GM18870 (cell line): Measurements from ENCODE around the gene SARS1.
A peak's percentile ranks its signal among the peaks of the same experiment; 100 is the strongest.
"Not testable (repeated sequence)": the region's sequence is repeated elsewhere in the genome, so short reads cannot be mapped to it uniquely, and the experiment has no call there.

Source experiments
- ATAC-seq: cut with Tn5 transposase; IDR thresholded peaks from one replicate; pipeline ENCODE4 v1.9.1; 2021; ENCODE audit warnings: moderate library complexity; ENCODE audit not compliant: unreplicated experiment

Gene SARS1, protein sequence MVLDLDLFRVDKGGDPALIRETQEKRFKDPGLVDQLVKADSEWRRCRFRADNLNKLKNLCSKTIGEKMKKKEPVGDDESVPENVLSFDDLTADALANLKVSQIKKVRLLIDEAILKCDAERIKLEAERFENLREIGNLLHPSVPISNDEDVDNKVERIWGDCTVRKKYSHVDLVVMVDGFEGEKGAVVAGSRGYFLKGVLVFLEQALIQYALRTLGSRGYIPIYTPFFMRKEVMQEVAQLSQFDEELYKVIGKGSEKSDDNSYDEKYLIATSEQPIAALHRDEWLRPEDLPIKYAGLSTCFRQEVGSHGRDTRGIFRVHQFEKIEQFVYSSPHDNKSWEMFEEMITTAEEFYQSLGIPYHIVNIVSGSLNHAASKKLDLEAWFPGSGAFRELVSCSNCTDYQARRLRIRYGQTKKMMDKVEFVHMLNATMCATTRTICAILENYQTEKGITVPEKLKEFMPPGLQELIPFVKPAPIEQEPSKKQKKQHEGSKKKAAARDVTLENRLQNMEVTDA

DNA sequence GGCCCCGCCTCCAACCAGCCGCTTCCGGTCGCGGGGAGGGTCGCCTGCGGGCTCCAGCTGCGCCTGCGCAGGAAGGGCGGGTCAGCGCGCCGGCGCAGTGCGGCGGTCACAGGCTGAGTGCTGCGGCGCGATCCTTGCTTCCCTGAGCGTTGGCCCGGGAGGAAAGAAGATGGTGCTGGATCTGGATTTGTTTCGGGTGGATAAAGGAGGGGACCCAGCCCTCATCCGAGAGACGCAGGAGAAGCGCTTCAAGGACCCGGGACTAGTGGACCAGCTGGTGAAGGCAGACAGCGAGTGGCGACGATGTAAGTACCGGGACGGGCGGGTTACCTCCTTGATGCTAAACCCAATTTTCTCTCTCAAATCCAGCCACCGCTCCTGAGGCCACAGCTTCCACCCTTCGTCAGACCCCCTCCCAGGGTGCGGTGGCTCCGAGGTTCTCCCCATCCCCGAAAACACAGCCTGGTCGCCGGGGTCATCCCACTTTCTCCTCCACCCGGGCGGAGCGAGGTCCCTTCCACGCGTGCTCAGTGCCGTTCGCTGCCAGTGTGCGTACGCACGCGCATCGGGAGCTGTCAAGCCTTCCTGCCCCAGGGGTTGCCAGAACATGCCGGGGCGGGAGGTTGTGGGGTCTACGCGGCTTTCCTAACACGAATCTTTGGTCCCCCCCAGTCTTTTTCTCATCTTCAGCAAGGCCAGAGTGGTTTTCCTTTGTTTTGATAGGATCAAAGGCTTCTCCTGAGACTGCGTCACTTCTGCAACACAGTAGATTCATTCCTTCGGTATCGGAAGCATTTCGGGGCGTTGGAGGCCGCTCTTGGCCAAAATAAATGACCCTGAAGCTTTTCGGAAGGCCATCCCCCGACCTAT, at the start of gene SARS1:
TSS of gene SARS1 (plus strand) at position 95 of the 870 bp plus-strand sequence. CDS start at position 170, 75 bp downstream.
- ATAC-seq: peak; percentile 62

DNA sequence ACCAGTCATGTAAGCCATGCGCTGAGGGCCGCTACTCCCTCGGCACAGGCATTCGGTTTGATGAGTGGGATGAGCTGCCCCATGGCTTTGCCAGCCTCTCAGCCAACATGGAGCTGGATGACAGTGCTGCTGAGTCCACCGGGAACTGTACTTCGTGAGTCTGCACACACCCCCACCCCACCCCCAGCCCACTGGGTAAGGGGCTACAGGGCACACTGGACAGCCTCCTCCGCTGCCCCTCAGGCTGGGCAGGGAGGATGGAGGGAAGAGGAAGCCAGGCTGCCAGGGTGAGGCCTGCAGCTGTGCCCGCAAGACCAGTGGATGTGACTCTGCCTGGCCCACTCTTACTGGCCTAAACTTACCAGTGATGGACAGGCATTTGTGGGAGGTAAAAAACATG, 49.2 kb upstream of the SARS1 start:
- no peak for ATAC-seq

DNA sequence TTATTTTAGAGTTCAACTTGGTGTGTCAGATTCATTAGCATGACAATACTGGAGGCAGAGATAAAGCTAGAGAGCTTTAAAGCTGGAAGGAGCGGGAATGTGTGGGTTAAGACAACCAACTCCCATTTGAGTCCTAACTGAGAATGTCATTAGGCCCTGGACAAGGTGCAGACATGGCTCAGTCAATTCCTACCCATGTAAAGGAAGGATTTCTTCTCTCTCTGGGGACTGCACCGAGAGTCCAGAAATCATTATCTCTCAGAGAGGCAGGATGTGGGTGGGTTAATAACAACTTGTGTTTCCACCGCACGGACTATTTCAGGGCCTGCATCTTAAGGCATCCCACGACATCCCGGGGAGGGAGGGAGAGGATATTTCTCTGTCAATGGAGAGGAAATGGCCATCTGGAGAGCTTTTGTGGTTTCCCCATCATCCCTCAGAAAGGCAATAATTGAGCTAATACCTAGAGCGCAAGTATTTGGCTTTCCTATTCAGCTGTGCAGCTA, 46.7 kb upstream of the SARS1 start:
- peak; percentile 66 for ATAC-seq

DNA sequence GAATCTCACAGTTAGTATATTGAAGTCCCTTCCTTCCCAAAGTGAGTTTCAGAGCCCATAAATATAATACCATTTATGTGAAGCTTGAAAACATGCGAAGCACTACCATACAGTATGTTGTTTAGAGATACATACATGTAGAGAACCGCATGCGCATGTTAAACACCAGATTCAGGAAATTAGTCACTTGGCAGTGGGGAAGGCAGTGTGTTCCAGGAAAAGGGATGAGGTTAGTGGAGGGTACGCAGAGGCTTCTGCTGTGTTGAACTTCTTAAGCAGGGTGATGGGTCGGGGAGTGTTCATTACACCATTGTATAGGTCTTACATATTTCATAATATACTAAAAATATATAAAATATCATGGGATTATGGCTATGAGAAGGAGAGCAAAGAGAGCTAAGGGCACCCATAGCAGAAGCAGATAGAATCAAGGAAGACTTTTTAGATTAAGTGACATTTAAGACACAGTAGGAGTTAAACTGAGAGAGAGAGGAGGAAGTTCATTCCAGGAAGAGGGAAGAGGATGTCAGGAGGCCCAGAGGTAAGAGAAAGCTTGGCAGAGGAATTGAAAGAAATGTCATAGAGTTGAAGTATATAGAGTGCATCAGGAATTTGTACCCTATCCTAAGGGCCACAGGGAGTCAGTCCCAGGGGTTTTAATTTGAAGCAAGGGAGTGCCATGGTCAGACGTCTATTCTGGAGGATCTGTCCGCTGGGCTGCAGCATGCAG, 43.5 kb upstream of the SARS1 start:
- no peak for ATAC-seq

DNA sequence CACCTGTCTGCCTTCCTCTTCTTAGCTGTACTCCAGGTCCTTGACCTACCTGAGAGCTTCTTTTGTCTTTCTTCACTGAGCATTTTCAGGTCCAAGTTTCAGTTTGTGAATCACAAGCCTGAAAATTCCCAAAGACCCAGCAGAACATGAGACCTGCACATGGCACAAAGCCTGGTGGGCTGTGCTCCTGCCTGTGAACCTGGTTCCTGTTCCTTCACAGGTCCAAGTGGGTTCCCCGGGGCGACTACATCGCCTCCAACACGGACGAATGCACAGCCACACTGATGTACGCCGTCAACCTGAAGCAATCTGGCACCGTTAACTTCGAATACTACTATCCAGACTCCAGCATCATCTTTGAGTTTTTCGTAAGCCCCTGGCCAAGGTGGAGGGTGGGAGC, 42.1 kb upstream of the SARS1 start:
- no peak for ATAC-seq

DNA sequence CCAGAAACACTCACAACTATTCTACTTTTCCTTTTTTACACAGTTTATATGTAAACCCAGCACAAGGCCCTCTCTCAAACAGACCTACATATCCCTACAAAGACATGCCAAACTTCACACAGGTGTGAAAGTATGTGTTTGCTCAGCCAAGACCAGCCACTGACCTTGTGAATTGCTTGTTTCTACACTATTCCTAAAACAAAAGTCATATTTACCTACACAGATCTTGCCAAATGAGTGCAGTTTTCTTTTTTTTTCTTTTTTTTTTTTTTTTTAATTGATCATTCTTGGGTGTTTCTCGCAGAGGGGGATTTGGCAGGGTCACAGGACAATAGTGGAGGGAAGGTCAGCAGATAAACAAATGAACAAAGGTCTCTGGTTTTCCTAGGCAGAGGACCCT, 37.4 kb upstream of the SARS1 start:
- ATAC-seq: not testable (repeated sequence)

DNA sequence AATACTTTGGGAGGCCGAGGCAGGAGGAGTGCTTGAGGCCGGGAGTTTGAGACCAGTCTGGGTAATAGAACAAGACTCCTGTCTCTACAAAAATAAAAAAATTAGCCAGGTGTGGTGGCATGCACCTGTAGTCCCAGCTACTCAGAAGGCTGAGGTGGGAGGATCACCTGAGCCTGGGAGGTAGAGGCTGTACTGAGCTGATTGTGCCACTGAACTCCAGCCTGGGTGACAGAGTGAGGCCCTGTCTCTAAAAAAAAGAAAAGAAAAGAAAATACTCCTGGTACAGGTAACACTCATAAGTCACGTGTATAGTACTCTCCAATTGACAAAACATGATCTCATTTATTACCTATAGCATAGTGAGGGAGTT, 33.0 kb upstream of the SARS1 start:
- not testable (repeated sequence) for ATAC-seq

DNA sequence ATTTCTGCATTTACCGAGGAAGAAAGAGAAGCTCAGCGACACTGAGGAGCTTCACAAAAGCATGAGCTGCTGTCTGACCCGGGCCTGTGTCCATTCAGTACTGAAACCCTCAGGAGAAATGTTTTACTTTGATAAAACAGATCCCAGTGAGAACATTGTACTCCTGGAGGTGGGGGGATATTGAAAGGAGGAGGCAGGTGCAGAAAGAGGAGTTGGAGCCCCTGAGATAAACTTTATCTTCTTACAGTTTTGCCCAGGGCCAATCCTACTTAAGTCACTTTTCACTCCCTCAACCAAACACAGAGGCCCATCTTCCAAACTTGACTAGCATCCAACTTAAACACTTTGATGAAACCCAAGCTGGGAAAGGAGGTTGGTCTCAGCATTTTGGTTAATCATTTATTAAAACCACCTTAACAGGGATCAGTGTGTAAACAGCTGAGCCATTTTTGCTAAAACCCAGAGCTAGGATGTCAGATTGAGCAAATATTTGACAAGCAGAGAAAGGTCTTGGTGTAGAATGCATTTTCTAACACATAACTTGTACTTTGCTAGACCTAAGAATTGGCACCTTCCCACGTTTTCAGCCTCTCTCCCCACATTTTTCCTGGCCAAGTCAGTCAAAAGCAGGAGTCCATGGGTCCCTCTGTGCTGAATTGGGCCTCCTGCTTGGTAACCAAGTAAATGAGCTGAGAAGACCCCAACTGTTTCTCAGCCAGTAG, 32.5 kb upstream of the SARS1 start:
- no peak for ATAC-seq

DNA sequence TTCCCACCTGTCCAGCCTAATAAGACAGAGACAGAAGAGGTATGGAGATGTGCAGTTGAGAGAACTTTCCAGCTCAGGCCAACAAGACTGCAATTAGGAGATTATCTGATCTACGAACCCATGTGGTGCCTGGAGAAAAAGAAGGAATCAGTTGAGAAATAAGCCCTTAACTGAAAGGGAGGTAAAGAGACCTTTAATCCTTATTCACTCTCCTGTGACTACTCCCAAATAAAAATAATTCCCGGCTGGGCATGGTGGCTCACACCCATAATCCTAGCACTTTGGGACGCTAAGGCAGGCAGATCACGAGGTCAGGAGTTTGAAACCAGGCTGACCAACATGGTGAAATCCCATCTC, 31.9 kb upstream of the SARS1 start:
- ATAC-seq: no peak

DNA sequence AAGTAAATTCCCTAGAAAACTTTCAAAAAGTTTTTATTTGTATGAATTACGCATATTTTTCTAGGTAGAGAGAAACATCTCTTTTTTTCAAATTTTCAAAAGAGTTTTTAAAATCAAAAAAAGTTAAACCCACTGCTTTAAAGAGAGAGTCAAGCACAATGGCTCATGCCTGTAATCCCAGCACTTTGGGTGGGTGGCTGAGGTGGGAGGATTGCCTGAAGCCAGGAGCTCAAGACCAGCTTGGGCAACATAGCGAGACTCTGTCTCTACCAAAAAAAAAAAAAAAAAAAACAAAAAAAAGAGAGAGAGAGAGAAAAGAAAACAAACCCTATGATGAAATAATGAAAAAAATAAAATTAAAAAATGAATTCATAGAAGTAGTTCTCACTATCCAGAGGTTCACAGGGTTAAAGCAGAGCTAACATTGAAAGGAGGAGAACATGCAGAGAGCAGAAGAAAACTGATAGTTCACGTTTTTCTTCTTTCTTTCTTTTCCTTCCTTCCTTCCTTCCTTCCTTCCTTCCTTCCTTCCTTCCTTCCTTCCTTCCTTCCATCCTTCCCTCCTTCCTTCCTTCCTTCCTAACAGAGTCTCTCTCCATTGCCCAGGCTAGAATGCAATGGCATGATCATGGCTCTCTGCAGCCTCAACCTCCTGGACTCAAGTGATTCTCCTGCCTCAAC, 30.5 kb upstream of the SARS1 start:
- ATAC-seq: no peak

DNA sequence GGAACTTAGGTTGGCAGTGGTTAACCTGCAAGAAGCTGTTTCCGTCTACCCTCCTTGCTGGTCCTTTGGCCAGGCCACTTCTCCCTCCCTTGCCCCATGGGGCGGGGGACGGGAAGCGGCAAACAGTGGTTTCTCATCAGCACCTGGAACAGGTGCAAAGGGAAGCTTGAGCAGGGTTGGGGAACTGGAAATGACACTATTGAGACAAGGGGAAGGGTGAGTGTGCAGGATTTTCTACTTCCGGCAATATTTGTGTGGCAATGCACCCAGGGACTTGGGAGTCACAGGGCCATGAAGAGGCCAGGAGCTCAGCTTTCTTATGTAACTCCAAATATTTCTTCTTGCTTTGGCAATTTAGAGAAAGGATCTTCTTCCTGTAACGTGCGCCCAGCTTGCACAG, 29.0 kb upstream of the SARS1 start:
- no peak for ATAC-seq

DNA sequence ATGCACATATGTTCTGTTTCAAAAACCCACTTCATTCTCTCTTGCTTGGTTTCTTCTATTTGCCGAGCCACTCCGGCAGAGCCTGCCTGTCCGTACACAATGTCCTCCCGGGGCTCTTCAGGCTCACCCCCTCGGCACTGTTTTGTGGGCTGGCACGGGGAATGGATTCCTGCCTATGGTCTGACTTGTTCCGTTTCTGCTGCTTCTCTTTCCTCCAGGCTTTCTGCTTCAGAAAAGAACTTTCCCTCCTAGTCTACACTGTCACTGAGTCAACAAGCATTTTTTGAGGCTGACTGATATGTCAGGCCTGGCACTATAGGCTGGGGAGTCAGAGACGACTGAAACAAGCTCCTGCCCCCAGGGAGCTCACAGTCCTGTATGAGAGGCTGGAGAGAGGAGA, 28.4 kb upstream of the SARS1 start:
- no peak for ATAC-seq

DNA sequence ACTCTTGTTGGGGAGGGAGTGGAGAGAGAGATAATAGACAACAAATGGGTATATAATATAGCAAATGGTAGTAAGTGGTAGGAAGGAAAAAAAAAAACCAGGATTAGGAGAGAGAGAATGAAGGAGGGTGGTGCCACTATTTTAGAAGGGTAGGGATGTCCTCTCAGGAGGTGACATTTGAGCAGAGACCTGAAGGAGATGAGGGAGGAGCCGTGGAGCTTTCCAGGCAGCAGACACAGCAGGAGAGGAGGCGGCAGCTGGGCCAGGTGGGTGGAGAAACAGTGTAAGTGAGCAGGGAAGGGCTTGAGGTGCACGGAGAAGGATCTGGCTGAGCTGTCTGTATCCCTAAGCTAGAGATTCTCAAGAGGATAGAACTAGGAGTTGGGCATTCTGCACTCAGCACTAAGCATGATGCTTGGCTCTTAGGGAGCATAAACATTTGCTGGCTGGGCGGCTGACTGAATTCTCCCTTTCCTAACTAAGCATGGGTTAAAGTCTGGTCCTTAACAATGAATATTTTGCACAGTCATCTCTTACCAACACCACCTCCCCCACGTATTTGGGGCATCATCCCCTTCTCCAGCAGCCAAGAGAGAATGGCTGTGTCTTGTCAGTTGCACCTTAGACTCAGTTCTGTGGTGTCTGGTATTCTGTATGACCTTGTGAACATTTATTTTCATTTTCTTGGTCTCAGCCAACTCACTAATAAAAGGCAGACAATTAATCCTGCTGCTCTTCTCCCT, 27.6 kb upstream of the SARS1 start:
- ATAC-seq: no peak

DNA sequence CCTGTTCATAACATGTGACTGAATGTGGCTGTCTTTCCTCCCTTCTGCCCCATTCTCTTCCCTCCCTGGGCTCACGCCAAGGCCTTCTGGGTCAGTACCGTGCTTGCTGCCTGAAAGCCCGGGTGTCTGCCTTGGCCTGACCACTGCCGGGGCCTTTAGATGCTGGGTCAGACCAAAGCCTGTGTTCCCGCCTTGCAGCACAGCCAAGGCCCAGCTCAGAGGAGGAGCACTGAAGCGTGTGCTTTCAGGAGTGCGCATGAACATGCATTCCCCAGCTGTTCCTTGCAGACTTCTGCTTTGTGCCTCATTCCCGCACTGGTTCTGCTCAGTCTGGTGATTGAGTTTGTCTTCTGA, 27.0 kb upstream of the SARS1 start:
- no peak for ATAC-seq

DNA sequence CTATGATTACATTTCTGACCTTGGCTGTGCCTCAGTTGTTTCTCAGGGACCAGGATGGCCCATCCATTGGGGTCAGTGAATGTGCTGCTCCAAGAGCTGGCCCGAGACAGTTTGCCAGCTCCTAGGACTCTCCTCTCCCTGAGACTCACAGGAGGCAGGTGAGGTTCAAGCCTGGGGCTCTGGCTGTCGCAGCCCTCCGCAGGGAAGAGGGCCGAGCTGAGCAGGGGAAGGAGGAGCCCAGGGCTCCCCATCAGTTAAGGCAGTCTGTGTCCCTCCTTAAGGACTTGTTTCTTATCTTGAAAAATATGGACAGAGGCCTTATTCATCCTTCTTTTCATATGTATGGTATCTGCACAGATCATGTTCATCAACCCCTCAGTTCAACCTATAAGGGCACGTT, 26.6 kb upstream of the SARS1 start:
- no peak for ATAC-seq

DNA sequence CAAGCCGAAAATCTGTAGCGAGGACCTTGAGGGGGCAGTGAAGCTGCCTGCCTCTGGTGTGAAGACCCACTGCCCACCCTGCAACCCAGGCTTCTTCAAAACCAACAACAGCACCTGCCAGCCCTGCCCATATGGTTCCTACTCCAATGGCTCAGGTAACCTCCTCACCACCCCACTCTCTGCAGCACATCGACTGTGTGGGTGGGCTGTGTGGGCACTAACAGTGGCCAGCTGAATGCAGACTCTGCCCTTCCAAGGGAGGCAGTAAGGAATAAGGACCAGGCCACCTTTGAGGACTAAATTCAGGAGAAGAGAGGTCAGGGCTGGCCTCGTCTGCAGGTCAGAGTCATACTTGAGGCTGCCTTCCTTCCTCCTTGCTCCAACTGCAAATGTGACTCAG, 25.5 kb upstream of the SARS1 start:
- no peak for ATAC-seq

DNA sequence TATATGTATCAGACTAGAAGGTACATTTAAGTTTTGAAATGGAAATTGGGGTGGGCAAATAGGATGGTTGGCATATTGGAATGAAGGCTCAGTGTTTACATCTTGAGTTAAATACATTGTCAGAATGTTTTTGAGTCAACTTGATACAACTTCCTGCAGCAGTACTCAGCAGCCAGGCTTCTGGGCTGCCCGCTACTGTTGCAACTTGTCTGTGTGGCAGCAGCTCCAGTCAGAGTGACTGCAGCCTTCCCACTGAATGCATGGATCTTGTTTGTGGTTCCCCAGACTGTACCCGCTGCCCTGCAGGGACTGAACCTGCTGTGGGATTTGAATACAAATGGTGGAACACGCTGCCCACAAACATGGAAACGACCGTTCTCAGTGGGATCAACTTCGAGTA, 24.9 kb upstream of the SARS1 start:
- ATAC-seq: no peak

DNA sequence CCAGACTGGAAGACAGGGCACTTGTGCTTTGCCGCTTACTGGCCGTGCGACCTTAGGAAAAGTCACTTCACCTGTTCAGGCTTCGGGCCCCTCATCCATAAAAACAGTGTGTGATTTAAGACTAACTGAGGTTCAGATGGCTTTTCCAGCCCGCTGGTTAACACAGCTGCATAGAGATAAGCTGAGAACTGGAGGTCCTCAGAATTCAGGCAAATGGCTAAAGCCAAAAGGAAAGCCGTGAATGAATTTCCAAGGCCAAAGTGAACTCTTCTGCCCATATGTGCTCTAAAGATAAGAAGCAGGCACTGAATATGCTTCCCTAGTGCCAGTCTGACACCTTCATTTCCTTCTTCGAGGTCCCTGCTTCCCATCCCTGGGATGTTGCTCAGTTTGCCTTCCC, 23.5 kb upstream of the SARS1 start:
- no peak for ATAC-seq

DNA sequence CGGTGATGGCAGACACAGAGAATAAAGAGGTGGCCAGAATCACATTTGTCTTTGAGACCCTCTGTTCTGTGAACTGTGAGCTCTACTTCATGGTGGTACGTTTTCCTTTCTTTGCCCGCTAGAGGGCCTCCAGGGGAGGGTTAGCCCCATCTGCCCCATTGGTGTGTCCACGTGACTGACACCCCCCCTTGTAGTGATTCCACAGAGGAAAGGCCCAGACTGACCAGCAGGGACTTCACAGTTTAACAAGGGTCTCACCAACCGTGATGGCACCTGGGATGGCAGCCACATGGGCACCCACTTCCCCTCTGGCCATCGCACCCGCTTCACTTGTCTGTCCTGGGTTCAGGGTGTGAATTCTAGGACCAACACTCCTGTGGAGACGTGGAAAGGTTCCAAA, 22.3 kb upstream of the SARS1 start:
- no peak for ATAC-seq
